GM23248 (cell line): ENCODE results near the gene SRRM5.

ENCODE experiments used
- EZH2 ChIP-seq: fragments of 200-600 bp; sonication (generic); IDR thresholded peaks from 2 replicates; pipeline ENCODE4 v1.6.1; 2018; ENCODE audit warnings: antibody characterized with exemption, mild to moderate bottlenecking; ENCODE audit not compliant: insufficient read depth, poor library complexity, severe bottlenecking
- EZH2phosphoT487 ChIP-seq: fragments of 200-600 bp; sonication (generic); IDR thresholded peaks from 2 replicates; pipeline ENCODE4 v1.6.1; 2018; ENCODE audit warnings: antibody characterized with exemption, moderate library complexity, mild to moderate bottlenecking, low read depth; ENCODE audit not compliant: insufficient read depth

- TF ChIP-seq EZH2phosphoT487, result no peak
- no peak for TF ChIP-seq EZH2
These were observed 41.6 kb upstream of the SRRM5 start for GRCh38 chr19:43570174-43570791.
